Measurements from ENCODE around the gene EYS. TPM values are rescaled to one million over a fixed set of nuclear protein-coding genes. Genes with fewer than 3 reads are reported as not detected.
A peak's percentile ranks its signal among the peaks of the same experiment; 100 is the strongest.

EYS gene
- total and polyA plus RNA-seq, 9 of the 15 experiments (the other 6 are each of a cell fraction or from before 2014, with no cell fraction given): 0.03 to 0.36 (median 0.10) TPM; not detected in 2

DNA sequence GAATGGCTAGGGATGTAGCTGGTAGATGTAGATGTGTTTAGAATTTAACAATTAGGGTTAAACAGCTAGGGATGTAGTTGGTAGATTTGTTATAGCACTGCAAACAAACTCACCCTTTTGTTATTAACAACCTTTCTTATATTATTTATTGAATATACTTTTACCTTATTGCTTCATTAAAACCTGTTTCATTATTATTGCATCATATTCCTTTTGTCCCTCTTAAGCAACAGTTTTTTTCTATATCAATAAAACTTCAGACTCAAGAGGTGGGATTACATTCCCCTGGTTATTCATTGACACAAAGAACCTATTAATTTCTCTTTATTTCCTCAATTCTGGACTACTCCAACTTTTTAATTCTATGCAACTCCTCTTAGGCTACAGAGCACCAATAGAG lies 661.2 kb downstream of the EYS start (continued):
- TF ChIP-seq, protein P1, sequence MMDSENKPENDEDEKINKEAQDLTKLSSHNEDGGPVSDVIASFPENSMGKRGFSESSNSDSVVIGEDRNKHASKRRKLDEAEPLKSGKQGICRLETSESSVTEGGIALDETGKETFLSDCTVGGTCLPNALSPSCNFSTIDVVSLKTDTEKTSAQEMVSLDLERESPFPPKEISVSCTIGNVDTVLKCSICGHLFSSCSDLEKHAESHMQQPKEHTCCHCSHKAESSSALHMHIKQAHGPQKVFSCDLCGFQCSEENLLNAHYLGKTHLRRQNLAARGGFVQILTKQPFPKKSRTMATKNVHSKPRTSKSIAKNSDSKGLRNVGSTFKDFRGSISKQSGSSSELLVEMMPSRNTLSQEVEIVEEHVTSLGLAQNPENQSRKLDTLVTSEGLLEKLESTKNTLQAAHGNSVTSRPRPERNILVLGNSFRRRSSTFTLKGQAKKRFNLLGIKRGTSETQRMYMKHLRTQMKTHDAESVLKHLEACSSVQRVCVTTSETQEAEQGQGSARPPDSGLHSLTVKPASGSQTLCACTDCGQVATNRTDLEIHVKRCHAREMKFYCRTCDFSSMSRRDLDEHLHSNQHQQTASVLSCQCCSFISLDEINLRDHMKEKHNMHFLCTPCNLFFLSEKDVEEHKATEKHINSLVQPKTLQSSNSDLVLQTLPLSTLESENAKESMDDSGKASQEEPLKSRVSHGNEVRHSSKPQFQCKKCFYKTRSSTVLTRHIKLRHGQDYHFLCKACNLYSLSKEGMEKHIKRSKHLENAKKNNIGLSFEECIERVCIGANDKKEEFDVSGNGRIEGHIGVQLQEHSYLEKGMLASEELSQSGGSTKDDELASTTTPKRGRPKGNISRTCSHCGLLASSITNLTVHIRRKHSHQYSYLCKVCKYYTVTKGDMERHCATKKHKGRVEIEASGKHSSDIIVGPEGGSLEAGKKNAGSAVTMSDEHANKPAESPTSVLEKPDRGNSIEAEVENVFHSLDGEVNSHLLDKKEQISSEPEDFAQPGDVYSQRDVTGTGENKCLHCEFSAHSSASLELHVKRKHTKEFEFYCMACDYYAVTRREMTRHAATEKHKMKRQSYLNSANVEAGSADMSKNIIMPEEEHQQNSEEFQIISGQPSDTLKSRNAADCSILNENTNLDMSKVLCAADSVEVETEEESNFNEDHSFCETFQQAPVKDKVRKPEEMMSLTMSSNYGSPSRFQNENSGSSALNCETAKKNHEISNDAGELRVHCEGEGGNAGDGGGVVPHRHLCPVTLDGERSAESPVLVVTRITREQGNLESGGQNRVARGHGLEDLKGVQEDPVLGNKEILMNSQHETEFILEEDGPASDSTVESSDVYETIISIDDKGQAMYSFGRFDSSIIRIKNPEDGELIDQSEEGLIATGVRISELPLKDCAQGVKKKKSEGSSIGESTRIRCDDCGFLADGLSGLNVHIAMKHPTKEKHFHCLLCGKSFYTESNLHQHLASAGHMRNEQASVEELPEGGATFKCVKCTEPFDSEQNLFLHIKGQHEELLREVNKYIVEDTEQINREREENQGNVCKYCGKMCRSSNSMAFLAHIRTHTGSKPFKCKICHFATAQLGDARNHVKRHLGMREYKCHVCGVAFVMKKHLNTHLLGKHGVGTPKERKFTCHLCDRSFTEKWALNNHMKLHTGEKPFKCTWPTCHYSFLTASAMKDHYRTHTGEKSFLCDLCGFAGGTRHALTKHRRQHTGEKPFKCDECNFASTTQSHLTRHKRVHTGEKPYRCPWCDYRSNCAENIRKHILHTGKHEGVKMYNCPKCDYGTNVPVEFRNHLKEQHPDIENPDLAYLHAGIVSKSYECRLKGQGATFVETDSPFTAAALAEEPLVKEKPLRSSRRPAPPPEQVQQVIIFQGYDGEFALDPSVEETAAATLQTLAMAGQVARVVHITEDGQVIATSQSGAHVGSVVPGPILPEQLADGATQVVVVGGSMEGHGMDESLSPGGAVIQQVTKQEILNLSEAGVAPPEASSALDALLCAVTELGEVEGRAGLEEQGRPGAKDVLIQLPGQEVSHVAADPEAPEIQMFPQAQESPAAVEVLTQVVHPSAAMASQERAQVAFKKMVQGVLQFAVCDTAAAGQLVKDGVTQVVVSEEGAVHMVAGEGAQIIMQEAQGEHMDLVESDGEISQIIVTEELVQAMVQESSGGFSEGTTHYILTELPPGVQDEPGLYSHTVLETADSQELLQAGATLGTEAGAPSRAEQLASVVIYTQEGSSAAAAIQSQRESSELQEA (IDR thresholded peaks at IDR 0.05; ENCODE audit: low read depth): no peak
- no peak for TF ChIP-seq ZNF707 (CRISPR knock-in tag; conservative IDR thresholded peaks at IDR 0.05)
- TF ChIP-seq CEBPG (CRISPR knock-in tag; IDR thresholded peaks at IDR 0.05): no peak
- peak; percentile 13 to 91; a peak in 2 of 4 replicates for TF ChIP-seq CEBPG (tag; conservative IDR thresholded peaks at IDR 0.05 in 1 of 2, IDR thresholded peaks at IDR 0.05 in 1 of 2)
